ENCODE data around the gene NUAK1.

The NUAK1 gene

GRCh38 chr12:106133136-106134087 lies 5.3 kb downstream of the NUAK1 start:
- no peak for DNase-seq (ENCODE audit: low read depth, low spot score)
- no peak overlapping the region for H3K4me3 ChIP-seq (ENCODE audit: low read length)

GRCh38 chr12:106132175-106133135 lies 6.3 kb downstream of the NUAK1 start:
- DNase-seq (ENCODE audit: low read depth, low spot score): no peak

GRCh38 chr12:106131676-106132075 lies 7.1 kb downstream of the NUAK1 start:
- no peak overlapping the region for H3K4me3 ChIP-seq (ENCODE audit: low read length)
- DNase-seq (ENCODE audit: low read depth, low spot score): no peak

More at GRCh38 chr12:106132175-106133135, 6.3 kb downstream of the NUAK1 start:
- H3K4me3 ChIP-seq (ENCODE audit: low read length): no peak overlapping the region

GRCh38 chr12:106130474-106131113 lies 8.2 kb downstream of the NUAK1 start:
- no peak overlapping the region for H3K4me3 ChIP-seq (ENCODE audit: low read length)
- DNase-seq (ENCODE audit: low read depth, low spot score): no peak

GRCh38 chr12:106128585-106129328 lies 10.0 kb downstream of the NUAK1 start:
- H3K4me3 ChIP-seq (ENCODE audit: low read length): no peak overlapping the region
- DNase-seq (ENCODE audit: low read depth, low spot score): no peak

GRCh38 chr12:106127338-106128126 lies 11.2 kb downstream of the NUAK1 start:
- no peak for DNase-seq (ENCODE audit: low read depth, low spot score)
- no peak overlapping the region for H3K4me3 ChIP-seq (ENCODE audit: low read length)

- no peak for DNase-seq (ENCODE audit: low read depth, low spot score)
- no peak overlapping the region for H3K4me3 ChIP-seq (ENCODE audit: low read length)
These were observed 12.1 kb downstream of the NUAK1 start for GRCh38 chr12:106126441-106127337.

GRCh38 chr12:106125351-106126095 lies 13.2 kb downstream of the NUAK1 start:
- no peak for DNase-seq (ENCODE audit: low read depth, low spot score)
- H3K4me3 ChIP-seq (ENCODE audit: low read length): no peak overlapping the region

GRCh38 chr12:106123551-106124081 lies 15.1 kb downstream of the NUAK1 start:
- no peak overlapping the region for H3K4me3 ChIP-seq (ENCODE audit: low read length)

GRCh38 chr12:106123110-106123509 lies 15.6 kb downstream of the NUAK1 start:
- DNase-seq (ENCODE audit: low read depth, low spot score): no peak

More at GRCh38 chr12:106123551-106124081, 15.1 kb downstream of the NUAK1 start:
- no peak for DNase-seq (ENCODE audit: low read depth, low spot score)

GRCh38 chr12:106122004-106122403 lies 16.8 kb downstream of the NUAK1 start:
- H3K4me3 ChIP-seq (ENCODE audit: low read length): no peak overlapping the region
- no peak for DNase-seq (ENCODE audit: low read depth, low spot score)

More at GRCh38 chr12:106123110-106123509, 15.6 kb downstream of the NUAK1 start:
- H3K4me3 ChIP-seq (ENCODE audit: low read length): no peak overlapping the region

- H3K4me3 ChIP-seq (ENCODE audit: low read length): no peak overlapping the region
- no peak for DNase-seq (ENCODE audit: low read depth, low spot score)
These were observed 18.1 kb downstream of the NUAK1 start for GRCh38 chr12:106120519-106121105.

GRCh38 chr12:106119301-106119700 lies 19.5 kb downstream of the NUAK1 start:
- H3K4me3 ChIP-seq (ENCODE audit: low read length): no peak overlapping the region
- DNase-seq (ENCODE audit: low read depth, low spot score): no peak

- no peak overlapping the region for H3K4me3 ChIP-seq (ENCODE audit: low read length)
- DNase-seq (ENCODE audit: low read depth, low spot score): no peak
These were observed 20.2 kb downstream of the NUAK1 start for GRCh38 chr12:106118381-106119130.

GRCh38 chr12:106115440-106115839 lies 23.3 kb downstream of the NUAK1 start:
- H3K4me3 ChIP-seq (ENCODE audit: low read length): no peak overlapping the region
- DNase-seq (ENCODE audit: low read depth, low spot score): no peak

All from Jurkat, Clone E6-1 (cell line).